Hypothalamus (tissue), 51 donors: Measurements from ENCODE around the gene DNAJC18.
"Not testable (repeated sequence)": the region's sequence is repeated elsewhere in the genome, so short reads cannot be mapped to it uniquely, and the experiment has no call there.

ENCODE experiments used
- DNase-seq, 51 donors: peaks; one replicate each; lab custom pipeline; 2025; lab: John Stamatoyannopoulos, UW

The DNAJC18 gene

GRCh38 chr5:139461698-139462097 lies 22.4 kb upstream of the DNAJC18 start:
- no peak for DNase-seq

DNA sequence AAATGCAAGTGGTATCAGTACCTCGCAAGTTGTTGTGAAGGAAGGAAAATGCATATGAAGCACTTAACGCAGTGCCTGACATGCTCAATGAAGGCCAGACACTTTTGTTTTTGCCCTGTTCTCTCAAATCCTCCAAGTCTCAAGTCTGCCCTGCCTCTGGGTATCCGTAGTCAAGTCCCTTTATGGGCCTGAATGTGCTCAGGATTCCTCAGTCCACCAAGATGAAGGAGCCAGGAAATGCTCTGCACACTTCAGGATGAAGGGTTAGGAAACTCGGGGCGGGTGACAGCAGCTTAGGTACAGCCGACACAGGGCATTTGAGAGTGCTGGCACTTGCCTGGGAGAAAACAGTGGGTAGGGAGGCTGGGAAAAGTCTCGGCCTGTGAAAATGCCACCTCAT lies 21.9 kb upstream of the DNAJC18 start:
- no peak for DNase-seq

DNA sequence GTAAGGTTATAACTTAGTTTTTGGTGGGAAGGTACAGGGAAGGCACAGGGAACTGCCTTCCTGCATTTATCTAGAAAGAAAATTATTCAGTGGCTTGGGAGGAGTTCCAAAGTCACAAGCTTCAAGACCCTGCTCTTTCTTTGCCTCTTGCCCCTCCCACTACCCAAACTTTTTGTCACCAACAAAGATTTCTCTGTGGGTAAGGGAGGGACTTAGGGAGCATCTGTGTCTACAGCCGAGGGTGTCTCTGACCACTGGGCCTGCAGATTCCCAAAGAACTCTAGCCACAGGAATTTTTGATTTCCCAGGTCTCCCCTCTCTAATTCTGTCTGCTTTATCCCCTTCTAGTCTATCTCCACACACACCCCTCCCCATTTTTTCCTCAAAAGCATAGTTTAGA lies 21.1 kb upstream of the DNAJC18 start:
- no peak for DNase-seq

DNA sequence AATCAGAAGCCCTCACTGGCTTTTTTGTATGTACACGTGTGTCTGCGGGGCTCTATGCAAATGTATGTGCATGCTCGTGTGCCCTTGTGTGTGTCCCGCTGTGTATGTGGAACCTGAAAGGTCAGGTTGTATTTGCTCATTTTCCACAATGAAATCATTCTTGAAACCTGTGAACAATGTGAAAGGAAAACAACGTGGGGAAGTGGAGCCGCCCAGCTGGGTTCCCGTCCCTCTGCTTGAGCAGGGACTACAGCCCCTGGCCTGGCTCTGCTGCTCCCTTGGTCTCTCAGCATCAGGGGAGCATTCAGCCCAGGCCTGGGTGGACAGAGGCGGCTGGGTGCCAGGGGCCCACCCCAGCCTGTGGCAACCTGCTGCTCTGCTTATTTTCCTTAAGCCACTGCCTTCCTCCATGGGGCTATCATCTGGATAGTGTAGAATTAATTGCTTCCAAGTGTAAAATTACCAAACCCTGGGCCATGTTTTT lies 20.2 kb upstream of the DNAJC18 start:
- no peak for DNase-seq

DNA sequence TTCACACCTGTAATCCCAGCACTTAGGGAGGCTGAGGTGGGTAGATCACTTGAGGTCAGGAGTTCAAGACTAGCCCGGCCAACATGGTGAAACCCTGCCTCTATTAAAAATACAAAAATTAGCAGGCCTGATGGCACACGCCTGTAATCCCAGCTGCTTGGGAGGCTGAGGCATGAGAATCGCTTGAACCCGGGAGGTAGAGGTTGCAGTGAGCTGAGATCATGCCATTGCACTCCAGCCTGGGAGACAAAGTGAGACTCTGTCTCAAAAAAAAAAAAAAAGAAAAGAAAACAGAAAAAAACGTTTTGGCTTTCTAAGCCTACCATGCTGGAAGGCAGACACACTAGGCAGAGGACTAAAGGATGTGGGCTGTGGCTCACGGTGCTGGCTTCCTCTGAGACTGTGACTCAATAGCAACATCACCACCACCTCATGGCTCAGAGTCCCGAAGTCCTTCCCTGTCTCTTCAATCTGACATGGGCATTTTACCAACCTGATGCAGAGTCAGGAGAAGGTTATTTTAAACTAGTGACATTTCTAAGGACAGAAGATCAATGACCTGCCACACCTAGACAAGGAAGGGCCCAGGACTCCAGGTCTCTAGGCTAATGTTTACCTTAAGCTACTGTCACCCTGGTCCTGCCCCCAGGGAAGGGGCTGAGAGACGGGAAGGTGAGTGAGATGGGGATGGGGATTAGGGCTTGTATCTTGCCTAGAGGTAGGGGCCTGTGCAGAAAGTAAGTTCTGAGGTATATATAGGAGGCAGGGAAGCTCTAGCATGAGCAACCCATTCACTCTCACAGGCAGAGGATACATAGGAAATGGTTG lies 19.5 kb upstream of the DNAJC18 start:
- DNase-seq = peak in 1 of 51 donors; percentile 10

- no peak for DNase-seq
Observed at GRCh38 chr5:139457653-139458306, 18.5 kb upstream of the DNAJC18 start.

- DNase-seq = no peak
Observed at GRCh38 chr5:139457241-139457640, 17.9 kb upstream of the DNAJC18 start.

DNA sequence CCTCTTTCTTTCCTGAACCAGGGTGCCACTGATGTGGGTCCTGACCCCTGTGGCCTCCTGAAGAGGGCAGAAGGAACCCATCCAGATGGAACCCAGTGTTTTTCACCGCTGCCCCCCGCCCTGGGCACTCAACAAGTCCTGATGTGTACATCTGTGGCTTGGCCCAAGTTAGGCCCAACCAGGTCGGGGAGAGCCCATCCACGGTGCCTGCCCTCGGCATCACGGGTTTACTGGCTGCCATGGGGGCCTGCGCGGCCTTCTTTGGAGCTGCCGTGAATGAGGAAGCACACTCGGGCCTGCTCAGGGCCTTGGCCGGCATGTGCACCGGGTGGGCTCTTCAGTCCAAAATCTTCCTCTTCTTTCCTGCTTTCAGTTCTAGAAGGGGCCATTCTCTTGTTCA lies 17.5 kb upstream of the DNAJC18 start:
- DNase-seq = no peak

GRCh38 chr5:139454568-139455290 lies 15.4 kb upstream of the DNAJC18 start:
- DNase-seq = no peak

DNA sequence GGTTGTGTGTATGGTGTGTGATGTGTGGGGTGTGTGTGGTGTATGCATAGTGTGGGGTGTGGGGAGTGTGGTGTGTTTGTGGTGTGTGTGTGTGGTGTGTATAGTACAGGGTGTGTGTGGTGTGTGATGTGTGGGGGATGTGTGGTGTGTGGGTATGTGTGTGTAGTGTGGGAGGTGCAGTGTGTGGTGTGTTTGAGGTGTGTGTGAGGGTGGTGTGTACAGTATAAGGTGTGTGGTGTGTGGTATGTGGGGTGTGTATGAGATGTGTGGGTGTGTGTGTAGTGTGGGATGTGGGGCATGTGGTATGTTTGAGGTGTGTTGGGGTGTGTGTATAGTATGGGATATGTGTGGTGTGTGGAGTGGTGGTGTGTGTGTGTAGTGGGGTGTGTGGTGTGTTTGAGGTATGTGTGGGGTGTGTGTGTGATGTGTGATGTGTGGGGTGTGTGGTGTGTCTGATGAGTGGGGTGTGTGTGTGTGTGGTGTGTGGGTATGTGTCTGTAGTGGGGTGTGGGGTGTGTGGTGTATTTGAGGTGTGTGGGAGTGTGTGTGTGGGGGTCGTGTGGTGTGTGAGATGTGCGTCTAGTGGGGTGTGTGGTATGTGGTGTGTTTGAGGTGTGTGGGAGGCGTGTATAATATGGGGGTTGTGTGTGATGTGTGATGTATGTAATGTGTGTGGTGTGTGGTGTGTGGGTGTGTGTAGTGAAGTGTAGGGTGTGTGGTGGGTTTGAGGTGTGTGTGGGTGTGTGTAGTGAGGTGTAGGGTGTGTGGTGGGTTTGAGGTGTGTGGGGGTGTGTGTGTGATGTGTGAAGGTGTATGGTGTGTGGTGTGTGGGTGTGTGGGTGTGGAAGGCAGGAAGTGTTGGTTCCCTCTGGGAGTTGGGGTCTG lies 14.6 kb upstream of the DNAJC18 start:
- DNase-seq = no peak

DNA sequence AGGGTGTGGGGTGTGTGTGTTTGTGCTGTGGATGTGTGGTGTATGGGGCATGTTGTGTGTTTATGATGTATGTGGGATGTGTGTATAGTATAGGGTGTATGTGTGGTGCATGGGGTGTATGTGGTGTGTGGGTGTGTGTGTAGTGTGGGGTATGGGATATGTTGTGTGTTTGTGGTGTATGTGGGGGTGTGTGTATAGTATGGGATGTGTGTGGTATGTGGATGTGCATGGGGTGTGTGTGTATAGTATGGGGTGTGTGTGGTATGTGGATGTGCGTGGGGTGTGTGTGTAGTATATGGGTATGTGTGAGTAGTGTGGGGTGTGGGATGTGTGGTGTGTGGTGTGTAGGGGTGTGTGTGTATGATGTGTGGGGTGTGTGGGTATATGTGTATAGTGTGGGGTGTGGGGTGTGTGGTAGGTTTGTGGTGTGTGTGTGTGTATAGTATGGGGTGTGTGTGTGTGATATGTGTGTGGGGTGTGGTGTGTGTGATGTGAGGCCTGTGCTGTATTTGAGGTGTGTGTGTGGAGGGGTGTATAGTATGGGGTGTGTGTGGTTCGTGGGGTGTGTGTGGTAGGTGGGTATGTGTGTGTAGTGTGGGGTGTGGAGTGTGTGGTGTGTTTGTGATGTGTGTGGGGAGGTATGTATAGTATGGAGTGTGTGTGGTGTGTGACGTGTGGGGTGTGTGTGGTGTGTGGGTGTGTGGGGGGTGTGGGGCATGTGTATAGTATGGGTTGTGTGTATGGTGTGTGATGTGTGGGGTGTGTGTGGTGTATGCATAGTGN lies 12.7 kb upstream of the DNAJC18 start:
- DNase-seq = no peak

DNA sequence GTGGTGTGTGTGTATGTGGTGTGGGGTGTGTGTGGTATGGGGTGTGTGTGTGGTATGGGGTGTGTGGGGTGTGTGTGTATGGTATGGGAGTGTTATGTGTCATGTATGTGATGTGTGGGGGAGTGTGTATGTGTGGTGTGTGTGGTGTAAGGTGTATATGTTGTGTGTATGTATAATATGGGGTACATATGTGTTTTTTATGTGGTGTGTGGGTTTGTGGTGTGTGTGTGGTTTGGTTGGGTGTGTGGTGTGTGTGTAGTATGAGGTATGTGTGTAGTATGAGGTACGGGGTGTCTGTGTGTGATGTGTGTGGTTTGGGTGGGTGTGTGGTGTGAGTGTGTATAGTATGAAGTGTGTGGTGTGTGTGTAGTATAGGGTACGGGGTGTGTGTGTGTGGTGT lies 11.9 kb upstream of the DNAJC18 start:
- no peak for DNase-seq

DNA sequence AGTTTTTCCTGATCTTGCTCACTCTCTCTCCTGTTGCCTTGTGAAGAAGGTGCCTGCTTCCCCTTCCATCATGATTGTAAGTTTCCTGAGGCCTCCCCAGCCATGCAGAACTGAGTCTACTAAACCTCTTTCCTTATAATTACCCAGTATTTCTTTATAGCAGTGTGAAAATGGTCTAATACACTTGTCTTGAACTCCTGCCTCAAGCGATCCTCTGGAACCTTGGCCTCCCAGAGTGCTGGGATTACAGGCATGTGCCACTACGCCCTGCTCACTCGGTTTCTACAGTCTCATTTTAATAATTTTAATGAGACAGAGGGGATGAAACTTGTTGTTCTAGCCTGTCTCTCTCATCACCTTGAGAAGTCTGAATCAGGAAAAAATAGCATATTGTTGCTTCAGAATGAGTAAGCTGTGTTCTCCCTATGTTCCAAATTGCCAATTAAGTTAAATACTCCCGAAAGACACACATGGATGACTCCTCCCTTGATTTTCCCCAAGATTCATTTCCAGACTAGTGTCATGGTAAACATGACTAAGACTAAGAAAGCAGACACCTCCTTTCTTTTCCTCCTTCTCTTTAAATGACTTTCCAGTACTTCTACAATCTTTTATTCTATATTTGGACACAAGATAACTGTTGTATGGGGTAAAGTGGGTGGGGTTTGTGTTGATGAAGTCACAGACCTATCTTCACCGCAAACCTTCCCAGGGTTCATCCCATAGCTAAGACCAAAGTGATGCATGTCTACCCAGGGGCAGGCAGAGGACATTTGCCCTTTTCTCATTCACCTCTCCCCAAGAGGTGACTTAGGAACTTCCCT lies 7.8 kb upstream of the DNAJC18 start:
- no peak for DNase-seq

- DNase-seq = no peak
Observed at GRCh38 chr5:139445325-139446170, 6.2 kb upstream of the DNAJC18 start.

- no peak for DNase-seq
Observed at GRCh38 chr5:139443831-139444453, 4.6 kb upstream of the DNAJC18 start.

GRCh38 chr5:139440416-139440815 lies 1.1 kb upstream of the DNAJC18 start:
- DNase-seq = not testable (repeated sequence)

GRCh38 chr5:139438707-139439012 lies 665 bp downstream of the DNAJC18 start:
- DNase-seq = peak in 2 of 51 donors; percentile 33 to 64

- DNase-seq = no peak
Observed at GRCh38 chr5:139435676-139436075, 3.6 kb downstream of the DNAJC18 start.
